GM10266 (cell line): Measurements from ENCODE around the gene CARD11.

Experiments used
- DNase-seq: peaks from one replicate; pipeline ENCODE4 v3.0.0; 2012; ENCODE audit errors: extremely low spot score
- TF ChIP-seq, protein P1 (sequence below): IDR thresholded peaks from 2 replicates; pipeline ENCODE4 v1.5.1; 2012; ENCODE audit warnings: mild to moderate bottlenecking, low read depth; ENCODE audit not compliant: control insufficient read depth, insufficient read depth; ENCODE audit errors: missing control alignments

The CARD11 gene

GRCh38 chr7:2966466-2967078 is 77.1 kb downstream of the CARD11 start:
- DNase-seq = no peak

DNA sequence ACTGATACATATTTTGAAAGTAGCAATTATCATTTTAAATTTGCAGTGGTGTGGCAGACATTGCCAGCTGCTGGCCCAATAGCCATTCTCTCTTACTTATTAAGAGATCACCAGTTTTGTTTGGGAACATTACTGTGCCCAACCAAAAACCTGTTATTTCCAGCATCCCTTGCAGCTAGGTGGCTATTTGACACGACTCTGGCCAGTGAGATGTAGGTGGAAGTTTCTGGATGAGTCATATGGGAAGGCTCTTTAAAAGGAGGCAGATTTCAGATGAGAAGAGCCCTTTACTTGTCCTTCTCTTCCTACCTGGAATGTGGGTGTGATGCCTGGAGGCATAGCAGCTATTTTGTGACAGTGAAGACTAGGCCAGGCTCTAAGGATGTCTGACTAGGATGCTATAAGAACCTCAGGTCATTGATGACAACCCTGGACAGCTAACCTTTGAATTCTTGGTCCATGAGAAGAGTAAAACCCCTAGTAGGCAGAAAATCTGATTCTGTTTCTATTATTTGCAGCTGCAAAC is 77.9 kb downstream of the CARD11 start:
- DNase-seq = no peak
- TF ChIP-seq, protein P1, sequence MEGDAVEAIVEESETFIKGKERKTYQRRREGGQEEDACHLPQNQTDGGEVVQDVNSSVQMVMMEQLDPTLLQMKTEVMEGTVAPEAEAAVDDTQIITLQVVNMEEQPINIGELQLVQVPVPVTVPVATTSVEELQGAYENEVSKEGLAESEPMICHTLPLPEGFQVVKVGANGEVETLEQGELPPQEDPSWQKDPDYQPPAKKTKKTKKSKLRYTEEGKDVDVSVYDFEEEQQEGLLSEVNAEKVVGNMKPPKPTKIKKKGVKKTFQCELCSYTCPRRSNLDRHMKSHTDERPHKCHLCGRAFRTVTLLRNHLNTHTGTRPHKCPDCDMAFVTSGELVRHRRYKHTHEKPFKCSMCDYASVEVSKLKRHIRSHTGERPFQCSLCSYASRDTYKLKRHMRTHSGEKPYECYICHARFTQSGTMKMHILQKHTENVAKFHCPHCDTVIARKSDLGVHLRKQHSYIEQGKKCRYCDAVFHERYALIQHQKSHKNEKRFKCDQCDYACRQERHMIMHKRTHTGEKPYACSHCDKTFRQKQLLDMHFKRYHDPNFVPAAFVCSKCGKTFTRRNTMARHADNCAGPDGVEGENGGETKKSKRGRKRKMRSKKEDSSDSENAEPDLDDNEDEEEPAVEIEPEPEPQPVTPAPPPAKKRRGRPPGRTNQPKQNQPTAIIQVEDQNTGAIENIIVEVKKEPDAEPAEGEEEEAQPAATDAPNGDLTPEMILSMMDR = no peak

More at GRCh38 chr7:2966466-2967078, 77.1 kb downstream of the CARD11 start:
- TF ChIP-seq, protein P1 = no peak

DNA sequence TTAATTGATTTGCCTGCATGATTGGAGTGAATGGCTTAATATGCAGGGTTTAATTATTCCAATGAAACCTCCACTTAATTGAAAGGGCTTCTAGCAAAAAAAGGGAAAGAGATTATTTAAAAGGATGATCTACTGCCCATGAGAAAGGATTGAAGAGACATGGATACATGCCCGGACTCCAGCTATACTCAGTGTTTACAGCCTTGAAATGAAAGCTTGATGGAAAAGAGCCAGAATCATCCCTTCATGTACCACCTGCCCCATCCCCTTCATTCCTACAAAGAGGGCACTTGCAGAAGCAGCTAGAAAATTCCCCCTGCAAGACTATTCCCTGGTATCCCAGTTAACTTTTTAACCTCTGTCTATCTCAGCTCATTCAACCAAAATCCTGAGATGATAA is 78.4 kb downstream of the CARD11 start:
- no peak for DNase-seq
- TF ChIP-seq, protein P1 = no peak

DNA sequence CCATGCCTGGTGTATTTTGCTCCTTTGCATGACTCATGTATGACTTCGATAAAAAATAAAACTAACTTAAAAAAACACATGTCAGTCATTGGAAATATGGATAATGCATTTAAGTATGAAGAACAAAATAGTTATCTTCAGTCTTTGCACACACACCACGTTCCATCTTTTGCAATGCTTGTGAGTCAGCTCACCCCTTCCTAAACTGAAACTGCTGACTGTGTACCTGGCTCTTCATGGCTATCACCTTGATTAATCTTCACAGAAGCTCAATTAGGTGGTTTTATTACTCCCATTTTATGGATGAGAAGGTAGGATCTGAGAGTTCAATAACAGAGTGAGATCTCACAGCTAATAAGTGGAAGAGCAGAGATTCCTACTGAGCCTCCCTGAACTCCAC is 79.5 kb downstream of the CARD11 start:
- TF ChIP-seq, protein P1 = no peak
- DNase-seq = no peak

DNA sequence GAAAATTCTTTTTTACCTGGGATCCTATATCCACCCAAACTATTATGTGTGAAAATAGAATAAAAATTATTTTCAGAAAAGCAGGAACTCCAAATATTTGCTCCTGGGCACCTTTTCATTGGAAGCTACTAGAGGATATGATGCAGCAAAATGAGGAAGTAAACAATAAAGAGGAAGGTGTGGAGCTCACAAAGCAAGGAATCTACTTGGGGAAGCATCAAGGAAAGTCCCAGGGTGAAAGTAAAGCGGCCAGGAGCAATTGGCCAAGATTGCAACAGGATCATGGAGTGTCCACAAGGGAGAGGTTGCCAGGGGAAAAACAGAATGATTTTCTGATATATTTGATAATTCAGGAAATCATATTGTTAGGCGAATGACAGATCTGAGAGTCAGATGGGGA is 80.8 kb downstream of the CARD11 start:
- DNase-seq = no peak
- TF ChIP-seq, protein P1 = no peak

DNA sequence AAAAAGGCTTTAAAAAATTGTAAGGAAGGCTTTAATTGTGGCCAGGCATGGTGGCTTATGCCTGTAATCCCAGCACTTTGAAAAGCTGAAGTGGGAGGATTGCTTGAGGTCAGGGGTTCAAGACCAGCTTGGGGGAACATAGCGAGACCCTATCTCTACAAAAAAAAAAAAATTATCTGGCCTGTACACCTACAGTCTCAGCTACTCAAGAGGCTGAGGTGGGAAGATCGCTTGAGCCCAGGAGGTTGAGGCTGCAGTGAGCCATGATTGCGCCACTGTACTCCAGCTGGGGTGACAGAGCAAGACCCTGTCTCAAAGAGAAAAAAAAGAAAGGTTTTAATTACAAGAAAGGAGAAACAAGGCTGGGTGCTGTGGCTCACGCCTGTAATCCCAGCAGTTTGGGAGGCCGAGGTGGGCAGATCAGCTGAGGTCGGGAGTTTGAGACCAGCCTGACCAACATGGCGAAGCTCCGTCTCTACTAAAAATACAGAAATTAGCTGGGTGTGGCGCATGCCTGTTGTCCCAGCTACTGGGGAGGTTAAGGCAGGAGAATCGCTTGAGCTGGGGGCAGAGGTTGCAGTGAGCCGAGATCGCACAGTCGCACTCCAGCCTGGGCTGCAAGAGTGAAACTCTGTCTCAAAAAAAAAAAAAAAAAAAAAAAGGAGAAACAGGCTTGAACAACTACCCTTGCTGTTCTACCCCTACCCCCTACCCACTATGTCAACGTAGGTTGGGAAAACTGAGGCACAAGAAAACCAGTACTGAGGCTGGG is 83.7 kb downstream of the CARD11 start:
- no peak for DNase-seq
- TF ChIP-seq, protein P1 = no peak

- TF ChIP-seq, protein P1 = no peak
- no peak for DNase-seq
Measured at GRCh38 chr7:2959103-2959680, 84.5 kb downstream of the CARD11 start.
